Endometrial microvascular endothelial cells (primary cell): ENCODE data around the gene SLC26A4. TPM values are rescaled to one million over a fixed set of nuclear protein-coding genes. Genes with fewer than 3 reads are reported as not detected.

Source experiments
- in situ Hi-C: cut with HindIII; loops from 2 replicates; pipeline ENCODE4 v1.10.0; 2017; ENCODE audit warnings: low sequenced_read_pairs, low pct_unique_long_range_greater_than_20kb; ENCODE audit errors: inconsistent ontology term
- total RNA-seq: library from RNA; depleted of rRNA; stranded (reverse); fragments of >200 nt; gene quantifications from one replicate; pipeline ENCODE4 v1.2.3, GENCODE V29; 2015; ENCODE audit errors: inconsistent ontology term

The SLC26A4 gene
- total RNA-seq, 1 donor from 2014 or later = 0.09 TPM

GRCh38 chr7:107689553-107689952 is 28.9 kb downstream of the SLC26A4 start:
- in situ Hi-C loops = no loop called here

- in situ Hi-C loops = no loop called here
Measured at GRCh38 chr7:107690084-107690483, 29.5 kb downstream of the SLC26A4 start.

GRCh38 chr7:107690611-107691010 is 30.0 kb downstream of the SLC26A4 start:
- in situ Hi-C loops = no loop called here

- in situ Hi-C loops = no loop called here
Measured at GRCh38 chr7:107691716-107692115, 31.1 kb downstream of the SLC26A4 start.

- in situ Hi-C loops = no loop called here
Measured at GRCh38 chr7:107692501-107692900, 31.9 kb downstream of the SLC26A4 start.

GRCh38 chr7:107693396-107693795 is 32.8 kb downstream of the SLC26A4 start:
- in situ Hi-C loops = no loop called here

GRCh38 chr7:107694386-107694785 is 33.8 kb downstream of the SLC26A4 start:
- in situ Hi-C loops = no loop called here

GRCh38 chr7:107696330-107696946 is 35.8 kb downstream of the SLC26A4 start:
- in situ Hi-C loops = no loop called here

- in situ Hi-C loops = no loop called here
Measured at GRCh38 chr7:107697321-107698049, 36.9 kb downstream of the SLC26A4 start.

- in situ Hi-C loops = no loop called here
Measured at GRCh38 chr7:107700570-107700969, 39.9 kb downstream of the SLC26A4 start.

GRCh38 chr7:107701191-107701590 is 40.6 kb downstream of the SLC26A4 start:
- in situ Hi-C loops = no loop called here

- in situ Hi-C loops = no loop called here
Measured at GRCh38 chr7:107703219-107703618, 42.6 kb downstream of the SLC26A4 start.

- in situ Hi-C loops = no loop called here
Measured at GRCh38 chr7:107703872-107704271, 43.2 kb downstream of the SLC26A4 start.

GRCh38 chr7:107708956-107709355 is 48.3 kb downstream of the SLC26A4 start:
- in situ Hi-C loops = no loop called here

GRCh38 chr7:107711301-107711700 is 50.7 kb downstream of the SLC26A4 start:
- in situ Hi-C loops = no loop called here

- in situ Hi-C loops = no loop called here
Measured at GRCh38 chr7:107712025-107712424, 51.4 kb downstream of the SLC26A4 start.

GRCh38 chr7:107712896-107713295 is 52.3 kb downstream of the SLC26A4 start:
- in situ Hi-C loops = no loop called here

- in situ Hi-C loops = no loop called here
Measured at GRCh38 chr7:107715531-107715930, 54.9 kb downstream of the SLC26A4 start.

- in situ Hi-C loops = no loop called here
Measured at GRCh38 chr7:107718456-107719193, 58.0 kb downstream of the SLC26A4 start.

- in situ Hi-C loops = no loop called here
Measured at GRCh38 chr7:107721286-107721685, 60.7 kb downstream of the SLC26A4 start.
